GM12878 (cell line): ENCODE data around the gene MAN1A1. TPM values are rescaled to one million over a fixed set of nuclear protein-coding genes. Genes with fewer than 3 reads are reported as not detected.

ENCODE experiments used
- EED ChIP-seq: sonication (generic); IDR thresholded peaks from 2 replicates; pipeline ENCODE4 v1.6.1; 2016; ENCODE audit warnings: antibody characterized with exemption, low read depth
- HDAC2 ChIP-seq: fragments of 200-600 bp; sonication (generic); IDR thresholded peaks from 2 replicates; pipeline ENCODE4 v1.6.1; 2017
- JUNB ChIP-seq: IDR thresholded peaks from 2 replicates; pipeline ENCODE4 v1.6.1; 2016; ENCODE audit warnings: antibody characterized with exemption, mild to moderate bottlenecking
- LARP7 ChIP-seq: fragments of 450-650 bp; IDR thresholded peaks from 2 replicates; pipeline ENCODE4 v1.6.1; 2017; ENCODE audit warnings: mild to moderate bottlenecking
- MAX ChIP-seq: IDR thresholded peaks from 2 replicates; pipeline ENCODE4 v1.6.1; 2012; ENCODE audit warnings: low read depth, low read length, improper control_type of control experiment
- NFXL1 ChIP-seq: fragments of 450-650 bp; IDR thresholded peaks from 2 replicates; pipeline ENCODE4 v1.6.1; 2017; ENCODE audit warnings: antibody characterized with exemption, mild to moderate bottlenecking, borderline replicate concordance
- SREBF1 ChIP-seq: IDR thresholded peaks from 2 replicates; pipeline ENCODE4 v1.6.1; 2012; ENCODE audit warnings: mild to moderate bottlenecking, low read length
- polyA plus RNA-seq, 11 experiments: library from polyadenylated mRNA; depleted of rRNA in 4 of 11; unstranded in 6 of 11; stranded (reverse) in 5 of 11; fragments of >200 nt; fragmentation: Nextera tagmentation in 4 of 11; fragmentation: Illumina TruSeq in 1 of 11; extraction: Ambion mirVana in 4 of 11; extraction: Trizol in 1 of 11; gene quantifications; 1 replicate in 1 of 11; 2 replicates in 10 of 11; pipeline versions ENCODE4 v1.2.1 to v1.2.3, GENCODE V29; 2011 to 2016; ENCODE audit warnings: inconsistent platforms in 2 of 11, missing spikeins in 2 of 11, low read depth in 1 of 11
- total RNA-seq, 4 experiments: library from RNA; depleted of rRNA in 3 of 4; stranded (reverse); fragments of >200 nt in 3 of 4; fragmentation: Illumina TruSeq in 1 of 4; extraction: Trizol in 1 of 4; gene quantifications; 2 replicates each; pipeline versions ENCODE4 v1.2.1 to v1.2.3, GENCODE V29; 2013 to 2021
- TF ChIP-seq, protein P1 (sequence below): fragments of 150-350 bp; IDR thresholded peaks from 2 replicates; pipeline ENCODE4 v1.6.1; 2016; ENCODE audit warnings: low read depth, low read length
- TF ChIP-seq, protein P2 (sequence below): fragments of 450-650 bp; IDR thresholded peaks from 2 replicates; pipeline ENCODE4 v1.6.1; 2017; ENCODE audit warnings: mild to moderate bottlenecking
- TF ChIP-seq, protein P3 (sequence below), 3 experiments: IDR thresholded peaks in 2 of 3; conservative IDR thresholded peaks in 1 of 3; 2 replicates each; pipeline ENCODE4 v1.5.1; 2011; ENCODE audit warnings: low read depth in 3 of 3, low read length in 3 of 3, mild to moderate bottlenecking in 3 of 3, control low read depth in 2 of 3, moderate library complexity in 2 of 3, inconsistent platforms in 1 of 3, mixed read lengths in 1 of 3; ENCODE audit not compliant: control insufficient read depth in 2 of 3, insufficient read depth in 1 of 3; ENCODE audit errors: extremely low read depth in 1 of 3

Gene MAN1A1
- total and polyA plus RNA-seq, 10 of the 15 experiments (the other 5 are each of a cell fraction or from before 2014, with no cell fraction given): 5.4 to 28.1 (median 19.5) TPM

- TF ChIP-seq, protein P1, sequence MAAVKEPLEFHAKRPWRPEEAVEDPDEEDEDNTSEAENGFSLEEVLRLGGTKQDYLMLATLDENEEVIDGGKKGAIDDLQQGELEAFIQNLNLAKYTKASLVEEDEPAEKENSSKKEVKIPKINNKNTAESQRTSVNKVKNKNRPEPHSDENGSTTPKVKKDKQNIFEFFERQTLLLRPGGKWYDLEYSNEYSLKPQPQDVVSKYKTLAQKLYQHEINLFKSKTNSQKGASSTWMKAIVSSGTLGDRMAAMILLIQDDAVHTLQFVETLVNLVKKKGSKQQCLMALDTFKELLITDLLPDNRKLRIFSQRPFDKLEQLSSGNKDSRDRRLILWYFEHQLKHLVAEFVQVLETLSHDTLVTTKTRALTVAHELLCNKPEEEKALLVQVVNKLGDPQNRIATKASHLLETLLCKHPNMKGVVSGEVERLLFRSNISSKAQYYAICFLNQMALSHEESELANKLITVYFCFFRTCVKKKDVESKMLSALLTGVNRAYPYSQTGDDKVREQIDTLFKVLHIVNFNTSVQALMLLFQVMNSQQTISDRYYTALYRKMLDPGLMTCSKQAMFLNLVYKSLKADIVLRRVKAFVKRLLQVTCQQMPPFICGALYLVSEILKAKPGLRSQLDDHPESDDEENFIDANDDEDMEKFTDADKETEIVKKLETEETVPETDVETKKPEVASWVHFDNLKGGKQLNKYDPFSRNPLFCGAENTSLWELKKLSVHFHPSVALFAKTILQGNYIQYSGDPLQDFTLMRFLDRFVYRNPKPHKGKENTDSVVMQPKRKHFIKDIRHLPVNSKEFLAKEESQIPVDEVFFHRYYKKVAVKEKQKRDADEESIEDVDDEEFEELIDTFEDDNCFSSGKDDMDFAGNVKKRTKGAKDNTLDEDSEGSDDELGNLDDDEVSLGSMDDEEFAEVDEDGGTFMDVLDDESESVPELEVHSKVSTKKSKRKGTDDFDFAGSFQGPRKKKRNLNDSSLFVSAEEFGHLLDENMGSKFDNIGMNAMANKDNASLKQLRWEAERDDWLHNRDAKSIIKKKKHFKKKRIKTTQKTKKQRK: no peak
- TF ChIP-seq HDAC2 (no peak), JUNB (no peak), SREBF1 (no peak), LARP7 (no peak), NFXL1 (no peak), MAX (no peak), EED (no peak)
- TF ChIP-seq, protein P2, sequence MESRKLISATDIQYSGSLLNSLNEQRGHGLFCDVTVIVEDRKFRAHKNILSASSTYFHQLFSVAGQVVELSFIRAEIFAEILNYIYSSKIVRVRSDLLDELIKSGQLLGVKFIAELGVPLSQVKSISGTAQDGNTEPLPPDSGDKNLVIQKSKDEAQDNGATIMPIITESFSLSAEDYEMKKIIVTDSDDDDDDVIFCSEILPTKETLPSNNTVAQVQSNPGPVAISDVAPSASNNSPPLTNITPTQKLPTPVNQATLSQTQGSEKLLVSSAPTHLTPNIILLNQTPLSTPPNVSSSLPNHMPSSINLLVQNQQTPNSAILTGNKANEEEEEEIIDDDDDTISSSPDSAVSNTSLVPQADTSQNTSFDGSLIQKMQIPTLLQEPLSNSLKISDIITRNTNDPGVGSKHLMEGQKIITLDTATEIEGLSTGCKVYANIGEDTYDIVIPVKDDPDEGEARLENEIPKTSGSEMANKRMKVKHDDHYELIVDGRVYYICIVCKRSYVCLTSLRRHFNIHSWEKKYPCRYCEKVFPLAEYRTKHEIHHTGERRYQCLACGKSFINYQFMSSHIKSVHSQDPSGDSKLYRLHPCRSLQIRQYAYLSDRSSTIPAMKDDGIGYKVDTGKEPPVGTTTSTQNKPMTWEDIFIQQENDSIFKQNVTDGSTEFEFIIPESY: no peak
- TF ChIP-seq, protein P3, sequence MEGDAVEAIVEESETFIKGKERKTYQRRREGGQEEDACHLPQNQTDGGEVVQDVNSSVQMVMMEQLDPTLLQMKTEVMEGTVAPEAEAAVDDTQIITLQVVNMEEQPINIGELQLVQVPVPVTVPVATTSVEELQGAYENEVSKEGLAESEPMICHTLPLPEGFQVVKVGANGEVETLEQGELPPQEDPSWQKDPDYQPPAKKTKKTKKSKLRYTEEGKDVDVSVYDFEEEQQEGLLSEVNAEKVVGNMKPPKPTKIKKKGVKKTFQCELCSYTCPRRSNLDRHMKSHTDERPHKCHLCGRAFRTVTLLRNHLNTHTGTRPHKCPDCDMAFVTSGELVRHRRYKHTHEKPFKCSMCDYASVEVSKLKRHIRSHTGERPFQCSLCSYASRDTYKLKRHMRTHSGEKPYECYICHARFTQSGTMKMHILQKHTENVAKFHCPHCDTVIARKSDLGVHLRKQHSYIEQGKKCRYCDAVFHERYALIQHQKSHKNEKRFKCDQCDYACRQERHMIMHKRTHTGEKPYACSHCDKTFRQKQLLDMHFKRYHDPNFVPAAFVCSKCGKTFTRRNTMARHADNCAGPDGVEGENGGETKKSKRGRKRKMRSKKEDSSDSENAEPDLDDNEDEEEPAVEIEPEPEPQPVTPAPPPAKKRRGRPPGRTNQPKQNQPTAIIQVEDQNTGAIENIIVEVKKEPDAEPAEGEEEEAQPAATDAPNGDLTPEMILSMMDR (IDR thresholded peaks at IDR 0.05 in 2 of 3, conservative IDR thresholded peaks at IDR 0.05 in 1 of 3; ENCODE audit: control insufficient read depth in 2 of 3, extremely low read depth in 1 of 3, insufficient read depth in 1 of 3, low read depth in 3 of 3, low read length in 3 of 3): no peak
Observed at GRCh38 chr6:119318176-119318575, 31.4 kb downstream of the MAN1A1 start (continued).
